Peyer's patch (tissue), 4 donors: ENCODE measurements around the gene CLDN24. TPM values are rescaled to one million over a fixed set of nuclear protein-coding genes. Genes with fewer than 3 reads are reported as not detected.

Source experiments
- DNase-seq, 3 donors: peaks; one replicate each; pipeline ENCODE4 v3.0.0-alpha.2; 2017 to 2019
- H3K27ac ChIP-seq, 4 donors: fragments of 200-600 bp; sonication (generic); one replicate each; pipeline ENCODE4 v1.5.1; 2016 to 2019
- H3K27me3 ChIP-seq, 2 donors: fragments of 200-600 bp; sonication (generic); one replicate each; pipeline ENCODE4 v1.5.1; 2019
- H3K36me3 ChIP-seq, 3 donors: fragments of 200-600 bp; sonication (generic); one replicate each; pipeline ENCODE4 v1.5.1; 2016 to 2019
- H3K4me1 ChIP-seq, 4 donors: fragments of 200-600 bp; sonication (generic); one replicate each; pipeline ENCODE4 v1.5.1; 2016 to 2019
- H3K4me3 ChIP-seq, 4 donors: fragments of 200-600 bp; sonication (generic); 1 replicate in 3 of 4; 2 replicates in 1 of 4; pipeline ENCODE4 v1.5.1; 2016 to 2019; ENCODE audit warnings: mild to moderate bottlenecking in 1 of 4
- H3K9me3 ChIP-seq, 4 donors: fragments of 200-600 bp; sonication (generic); one replicate each; pipeline ENCODE4 v1.5.1; 2016 to 2019; ENCODE audit warnings: mild to moderate bottlenecking in 1 of 4
- POLR2A ChIP-seq, 2 donors: fragments of 450-650 bp; IDR thresholded peaks; one replicate each; pipeline ENCODE4 v1.5.1; 2017; ENCODE audit warnings: antibody characterized with exemption in 2 of 2, mild to moderate bottlenecking in 2 of 2, moderate library complexity in 2 of 2
- total RNA-seq, 4 donors: library from RNA; depleted of rRNA; stranded (reverse); fragments of >200 nt; gene quantifications; one replicate each; pipeline ENCODE4 v1.1.0, GENCODE V29; 2016
- TF ChIP-seq, protein P1 (sequence below), 6 experiments: fragments of 450-650 bp in 4 of 6; fragments of 200-600 bp in 2 of 6; sonication (generic) in 1 of 6; IDR thresholded peaks; one replicate each; pipeline ENCODE4 v1.5.1; 2017 to 2019; ENCODE audit warnings: antibody characterized with exemption in 6 of 6, mild to moderate bottlenecking in 3 of 6, moderate library complexity in 1 of 6

CLDN24 gene
- total RNA-seq, 4 donors from 2014 or later: not detected

DNA sequence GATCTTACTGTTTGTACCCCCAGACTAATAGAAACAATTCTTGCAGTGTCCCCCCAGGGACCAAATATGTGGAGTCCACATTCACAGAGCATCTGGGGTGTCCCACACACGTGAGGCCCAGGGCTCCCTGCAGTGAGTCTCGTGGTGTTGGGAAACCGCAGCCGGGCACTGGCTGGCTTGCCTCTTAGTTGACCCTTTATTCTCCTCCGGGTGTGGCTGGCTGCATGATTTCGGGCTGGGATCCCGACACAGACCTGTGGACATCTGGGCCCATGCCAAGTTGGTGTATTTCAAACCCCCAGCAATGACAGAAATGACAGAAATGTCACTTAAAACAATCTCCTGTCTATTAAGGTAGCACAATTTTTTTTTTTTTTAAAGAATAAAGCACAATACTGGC is 15.6 kb upstream of the CLDN24 start:
- TF ChIP-seq, protein P1, sequence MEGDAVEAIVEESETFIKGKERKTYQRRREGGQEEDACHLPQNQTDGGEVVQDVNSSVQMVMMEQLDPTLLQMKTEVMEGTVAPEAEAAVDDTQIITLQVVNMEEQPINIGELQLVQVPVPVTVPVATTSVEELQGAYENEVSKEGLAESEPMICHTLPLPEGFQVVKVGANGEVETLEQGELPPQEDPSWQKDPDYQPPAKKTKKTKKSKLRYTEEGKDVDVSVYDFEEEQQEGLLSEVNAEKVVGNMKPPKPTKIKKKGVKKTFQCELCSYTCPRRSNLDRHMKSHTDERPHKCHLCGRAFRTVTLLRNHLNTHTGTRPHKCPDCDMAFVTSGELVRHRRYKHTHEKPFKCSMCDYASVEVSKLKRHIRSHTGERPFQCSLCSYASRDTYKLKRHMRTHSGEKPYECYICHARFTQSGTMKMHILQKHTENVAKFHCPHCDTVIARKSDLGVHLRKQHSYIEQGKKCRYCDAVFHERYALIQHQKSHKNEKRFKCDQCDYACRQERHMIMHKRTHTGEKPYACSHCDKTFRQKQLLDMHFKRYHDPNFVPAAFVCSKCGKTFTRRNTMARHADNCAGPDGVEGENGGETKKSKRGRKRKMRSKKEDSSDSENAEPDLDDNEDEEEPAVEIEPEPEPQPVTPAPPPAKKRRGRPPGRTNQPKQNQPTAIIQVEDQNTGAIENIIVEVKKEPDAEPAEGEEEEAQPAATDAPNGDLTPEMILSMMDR (IDR thresholded peaks at IDR 0.05): no peak
- no peak for TF ChIP-seq POLR2A (IDR thresholded peaks at IDR 0.05)
- Histone ChIP-seq H3K36me3 (no peaks in the 10 kb centered on the region), H3K27ac (no peak overlapping the region), H3K4me3 (no peak overlapping the region), H3K4me1 (peaks cover 0 to 4% (median 0%) of the 10 kb centered on the region in 4 donors), H3K9me3 (no peaks in the 10 kb centered on the region), H3K27me3 (no peaks in the 10 kb centered on the region)
- DNase-seq: no peak

DNA sequence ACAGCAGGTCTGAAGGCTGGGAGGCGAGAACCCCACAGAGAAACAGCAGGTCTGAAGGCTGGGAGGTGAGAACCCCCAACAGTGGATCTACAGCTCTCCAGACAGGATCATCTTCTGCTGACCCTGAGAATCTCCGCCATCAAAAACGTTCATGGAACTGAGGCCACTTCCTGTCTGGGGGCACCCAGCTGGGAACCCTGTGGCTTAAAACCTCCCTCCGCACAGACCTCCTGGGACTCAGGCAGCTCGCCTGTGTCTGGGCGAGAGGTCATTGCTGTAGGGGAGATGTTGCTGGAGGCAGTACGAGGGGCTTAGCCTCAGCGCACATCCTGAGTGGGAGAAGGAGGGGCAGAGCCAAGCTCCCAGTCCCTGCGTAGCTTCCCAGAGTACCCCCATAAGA is 15.1 kb upstream of the CLDN24 start:
- H3K9me3 ChIP-seq: no peaks in the 10 kb centered on the region
- no peak for TF ChIP-seq POLR2A (IDR thresholded peaks at IDR 0.05)
- TF ChIP-seq, protein P1 (IDR thresholded peaks at IDR 0.05): no peak
- H3K4me1 ChIP-seq: no peaks in the 10 kb centered on the region
- no peak for DNase-seq
- H3K27me3 ChIP-seq: no peaks in the 10 kb centered on the region
- H3K27ac ChIP-seq: no peak overlapping the region
- no peak overlapping the region for H3K4me3 ChIP-seq
- no peaks in the 10 kb centered on the region for H3K36me3 ChIP-seq

DNA sequence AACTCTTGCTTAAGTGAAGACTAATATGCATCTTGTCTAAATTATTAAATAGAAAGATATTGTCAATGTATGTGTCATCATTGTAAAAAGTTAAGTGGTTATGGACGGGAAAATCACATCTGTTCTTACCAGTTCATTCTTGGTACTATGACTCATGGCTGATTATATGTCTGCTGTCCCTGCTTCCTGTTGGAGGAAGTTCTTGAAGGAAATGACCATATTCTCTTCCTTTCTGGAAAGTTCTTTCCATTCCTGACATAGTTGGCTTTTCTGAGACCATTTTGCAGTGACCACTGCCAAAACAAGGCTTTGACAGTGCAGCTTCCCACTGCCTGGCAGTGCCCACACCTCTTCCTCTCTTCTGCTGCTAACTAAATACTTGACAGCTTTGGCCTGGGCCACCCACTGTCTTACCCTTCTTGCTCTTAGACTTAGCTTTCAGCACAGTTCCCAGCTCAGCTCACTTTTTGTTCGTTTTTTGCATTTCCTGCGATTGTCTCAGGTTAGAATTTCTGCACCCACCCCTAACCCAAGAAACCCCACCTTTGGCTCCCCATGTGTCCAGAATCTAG is 13.2 kb upstream of the CLDN24 start:
- H3K9me3 ChIP-seq: no peaks in the 10 kb centered on the region
- DNase-seq: no peak
- TF ChIP-seq POLR2A (IDR thresholded peaks at IDR 0.05): no peak
- TF ChIP-seq, protein P1 (IDR thresholded peaks at IDR 0.05): no peak
- H3K4me3 ChIP-seq: no peak overlapping the region
- H3K27me3 ChIP-seq: no peaks in the 10 kb centered on the region
- no peak overlapping the region for H3K27ac ChIP-seq
- no peaks in the 10 kb centered on the region for H3K4me1 ChIP-seq
- no peaks in the 10 kb centered on the region for H3K36me3 ChIP-seq

DNA sequence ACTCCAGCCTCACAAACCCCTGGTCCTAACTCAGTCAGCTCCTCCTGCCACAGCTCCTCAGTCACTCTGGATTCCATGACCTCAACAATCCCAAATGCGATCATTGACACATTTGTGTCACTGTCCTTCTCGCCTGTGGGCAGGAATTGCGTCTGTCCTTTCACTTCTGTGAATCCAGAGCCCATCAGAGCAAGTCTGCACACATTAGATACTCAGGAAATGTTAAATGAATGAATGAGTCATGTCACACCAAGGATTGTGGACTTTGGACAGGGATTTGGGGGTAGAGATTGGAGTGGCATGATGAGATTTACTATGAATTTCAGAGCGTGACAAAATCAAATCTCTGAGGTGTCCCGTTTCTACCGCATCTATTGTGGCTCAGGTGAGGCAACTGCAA is 11.8 kb upstream of the CLDN24 start:
- Histone ChIP-seq H3K27ac (no peak overlapping the region), H3K4me1 (no peaks in the 10 kb centered on the region), H3K4me3 (no peak overlapping the region), H3K36me3 (no peaks in the 10 kb centered on the region), H3K9me3 (no peaks in the 10 kb centered on the region), H3K27me3 (no peaks in the 10 kb centered on the region)
- DNase-seq: peak in 1 of 3 donors; percentile 55
- TF ChIP-seq POLR2A (IDR thresholded peaks at IDR 0.05): no peak
- TF ChIP-seq, protein P1 (IDR thresholded peaks at IDR 0.05): no peak

DNA sequence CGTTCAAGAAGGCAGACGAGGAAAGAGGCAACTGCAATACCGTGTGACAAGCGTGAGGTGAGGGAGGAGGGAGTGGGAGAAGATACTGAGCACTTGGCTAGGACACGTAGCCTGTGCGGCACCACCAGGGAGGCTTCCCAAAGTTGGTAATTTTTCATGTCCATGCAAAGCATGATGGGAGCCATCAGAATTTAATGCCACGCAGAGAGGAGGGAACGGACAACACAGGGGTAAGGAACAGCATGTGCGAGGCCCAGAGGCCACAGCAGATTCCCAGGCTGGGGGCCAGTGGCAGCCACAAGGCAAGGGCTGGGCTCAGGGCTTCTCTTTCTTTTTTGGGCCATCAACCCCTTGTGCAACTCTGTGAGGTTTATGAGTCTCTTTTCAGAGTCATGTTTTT is 11.0 kb upstream of the CLDN24 start:
- no peaks in the 10 kb centered on the region for H3K9me3 ChIP-seq
- no peaks in the 10 kb centered on the region for H3K36me3 ChIP-seq
- H3K4me3 ChIP-seq: no peak overlapping the region
- no peak for TF ChIP-seq POLR2A (IDR thresholded peaks at IDR 0.05)
- TF ChIP-seq, protein P1 (IDR thresholded peaks at IDR 0.05): no peak
- H3K4me1 ChIP-seq: no peaks in the 10 kb centered on the region
- no peak overlapping the region for H3K27ac ChIP-seq
- DNase-seq: no peak
- no peaks in the 10 kb centered on the region for H3K27me3 ChIP-seq

DNA sequence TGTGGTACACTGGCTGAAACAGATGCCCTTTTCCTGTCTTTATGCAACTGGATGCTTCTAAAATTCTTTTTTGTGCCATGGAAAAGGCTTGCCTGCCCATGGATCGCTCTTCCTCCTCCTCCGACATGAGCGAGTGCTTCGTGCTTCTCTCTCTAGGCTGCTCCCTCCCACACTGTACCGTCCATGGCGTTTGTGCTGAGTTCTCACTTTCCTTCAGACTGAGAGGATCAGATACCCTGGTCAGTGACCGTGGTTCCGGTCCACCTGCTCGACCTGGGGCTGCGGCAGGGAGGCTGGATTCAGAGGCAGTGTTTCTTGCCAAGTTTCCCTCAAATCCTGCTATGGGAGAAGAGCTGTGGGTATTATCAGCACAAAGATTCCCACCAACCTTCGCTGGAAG is 10.2 kb upstream of the CLDN24 start:
- DNase-seq: no peak
- no peaks in the 10 kb centered on the region for H3K27me3 ChIP-seq
- H3K36me3 ChIP-seq: no peaks in the 10 kb centered on the region
- H3K27ac ChIP-seq: no peak overlapping the region
- no peaks in the 10 kb centered on the region for H3K9me3 ChIP-seq
- no peaks in the 10 kb centered on the region for H3K4me1 ChIP-seq
- no peak for TF ChIP-seq POLR2A (IDR thresholded peaks at IDR 0.05)
- TF ChIP-seq, protein P1 (IDR thresholded peaks at IDR 0.05): no peak
- no peak overlapping the region for H3K4me3 ChIP-seq
